HG02759 (cell line): Measurements from ENCODE around the gene NOP16.
A peak's percentile ranks its signal among the peaks of the same experiment; 100 is the strongest.

Source experiments
- ATAC-seq: cut with Tn5 transposase; IDR thresholded peaks from one replicate; pipeline ENCODE4 v1.9.1; 2021; ENCODE audit warnings: mild to moderate bottlenecking, moderate library complexity; ENCODE audit not compliant: unreplicated experiment

The NOP16 gene

DNA sequence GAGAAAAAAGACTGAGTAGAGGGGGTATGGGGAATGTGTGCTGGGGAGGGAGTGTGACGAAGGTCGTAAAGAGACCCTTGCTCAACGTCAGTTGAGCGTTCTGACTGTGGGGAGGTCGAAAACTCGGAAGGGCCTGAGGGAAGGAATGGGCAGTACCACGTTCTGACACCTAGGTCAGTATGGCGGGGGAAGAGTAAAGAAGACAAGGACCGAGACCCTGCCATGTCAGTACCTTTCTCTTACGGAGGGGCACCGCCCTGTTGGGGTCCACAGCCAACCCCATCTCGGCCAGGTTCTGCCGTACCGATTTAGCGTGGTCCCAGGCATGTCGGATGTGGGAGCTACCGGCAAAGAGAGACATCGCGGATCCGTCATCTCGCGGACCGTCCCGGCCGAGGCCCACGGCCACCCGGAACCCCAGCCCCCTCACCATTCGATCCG lies 375 bp downstream of the NOP16 start:
- peak; percentile 3 for ATAC-seq

DNA sequence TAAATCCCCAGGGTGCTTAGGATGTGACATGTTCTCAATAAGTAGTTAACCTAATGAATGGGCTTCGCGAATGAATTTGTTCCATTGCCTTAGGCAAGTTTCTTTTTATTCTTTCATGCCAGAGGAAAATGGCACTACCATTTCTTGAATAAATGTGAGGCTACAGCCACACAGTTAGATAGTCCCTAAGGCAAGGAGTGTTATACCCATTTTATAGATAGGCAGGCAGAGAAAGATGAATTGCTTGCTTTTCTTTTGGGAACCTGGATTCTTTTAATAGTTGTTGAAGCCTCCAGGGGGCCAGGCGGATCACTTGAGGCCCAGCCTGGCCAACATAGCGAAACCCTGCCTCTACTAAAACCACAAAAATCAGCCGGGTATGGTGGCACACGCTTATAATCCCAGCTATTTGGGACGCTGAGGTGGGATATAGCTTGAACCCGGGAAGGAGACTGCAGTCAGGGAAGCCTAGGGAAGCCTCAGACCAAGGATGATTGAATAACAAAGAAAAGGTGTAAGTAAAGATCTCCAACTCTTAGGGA lies 943 bp downstream of the NOP16 start:
- no peak for ATAC-seq

DNA sequence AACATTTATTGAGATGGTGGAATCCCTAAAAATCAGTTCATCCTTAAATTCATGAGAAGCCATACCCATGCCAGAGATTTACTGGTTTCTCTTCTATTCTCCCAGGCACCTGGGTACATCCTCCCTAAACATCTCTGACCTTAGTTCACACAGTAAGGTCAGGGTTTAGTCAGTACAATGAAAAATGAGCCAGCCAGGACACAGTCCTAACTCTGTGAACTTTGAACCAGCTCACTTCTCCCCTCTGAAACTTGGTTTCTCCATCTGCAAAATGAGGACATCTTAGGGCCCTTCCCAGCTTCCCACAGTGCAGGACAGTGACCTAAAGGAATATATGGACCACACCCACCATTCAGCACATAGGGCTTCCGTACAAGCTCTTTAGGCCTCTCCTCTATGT lies 1.9 kb downstream of the NOP16 start:
- ATAC-seq = no peak

DNA sequence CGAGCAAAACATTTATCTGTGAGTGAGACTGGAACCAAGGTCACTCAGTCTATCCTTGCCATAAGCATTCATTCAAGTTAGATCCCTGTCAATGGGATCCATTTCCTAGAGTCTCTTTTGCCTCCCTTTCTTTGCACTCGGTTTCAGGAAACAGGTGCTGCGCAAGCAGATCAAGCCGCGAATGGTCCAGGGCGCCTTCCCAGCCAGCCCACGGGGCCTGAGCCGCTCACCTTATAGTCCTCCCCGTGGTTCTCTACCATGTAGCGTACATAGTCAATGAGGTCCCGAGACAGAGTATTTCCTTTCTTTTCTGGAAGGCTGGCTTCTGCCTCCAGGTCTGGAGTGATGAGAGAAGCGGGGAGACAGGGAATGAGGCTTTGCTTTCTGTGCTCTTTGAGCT lies 3.4 kb downstream of the NOP16 start:
- no peak for ATAC-seq

DNA sequence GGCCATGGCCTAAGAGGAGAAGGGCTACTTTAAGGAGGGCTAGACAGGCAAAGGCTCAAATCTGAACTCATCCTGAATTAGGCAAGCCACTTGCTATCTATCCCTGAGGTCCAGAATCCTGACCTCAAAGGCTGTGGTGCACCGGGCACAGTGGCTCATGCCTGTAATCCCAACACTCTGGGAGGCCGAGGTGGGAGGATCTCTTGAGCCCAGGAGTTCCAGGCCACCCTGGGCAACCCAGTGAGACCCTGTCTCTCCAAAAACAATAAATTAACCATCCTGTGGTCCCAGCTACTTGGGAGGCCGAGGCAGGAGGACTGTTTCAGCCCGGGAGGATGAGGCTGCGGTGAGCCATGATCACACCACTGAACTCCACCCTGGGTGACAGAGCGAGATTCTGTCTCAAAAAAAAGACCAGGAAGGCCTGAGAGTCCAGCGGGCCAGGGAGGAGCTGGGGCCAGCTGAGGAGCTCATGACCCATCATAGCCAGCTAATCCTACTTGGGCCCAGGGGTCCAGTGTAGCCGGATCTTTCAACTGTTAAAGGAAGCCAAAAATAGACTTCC lies 4.0 kb downstream of the NOP16 start:
- no peak for ATAC-seq

DNA sequence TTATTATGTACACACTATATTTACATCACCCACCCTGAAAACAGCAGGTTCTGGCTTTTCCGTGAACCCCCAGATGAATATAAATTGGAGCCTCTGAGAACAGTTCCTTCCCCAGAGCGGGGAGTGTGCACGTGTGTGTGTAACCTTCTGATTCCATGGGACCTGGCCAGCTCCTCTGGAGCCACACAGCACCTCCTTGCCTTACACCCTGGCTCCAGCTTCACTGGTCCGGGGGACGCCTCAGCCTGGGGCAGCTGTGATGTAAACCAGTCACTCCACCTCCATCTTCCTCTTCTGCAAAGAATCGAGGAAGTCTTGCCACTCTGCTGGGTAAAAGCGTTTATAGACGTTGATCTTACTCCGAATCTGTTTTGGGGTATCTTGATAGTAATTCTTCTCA lies 4.4 kb downstream of the NOP16 start:
- no peak for ATAC-seq

DNA sequence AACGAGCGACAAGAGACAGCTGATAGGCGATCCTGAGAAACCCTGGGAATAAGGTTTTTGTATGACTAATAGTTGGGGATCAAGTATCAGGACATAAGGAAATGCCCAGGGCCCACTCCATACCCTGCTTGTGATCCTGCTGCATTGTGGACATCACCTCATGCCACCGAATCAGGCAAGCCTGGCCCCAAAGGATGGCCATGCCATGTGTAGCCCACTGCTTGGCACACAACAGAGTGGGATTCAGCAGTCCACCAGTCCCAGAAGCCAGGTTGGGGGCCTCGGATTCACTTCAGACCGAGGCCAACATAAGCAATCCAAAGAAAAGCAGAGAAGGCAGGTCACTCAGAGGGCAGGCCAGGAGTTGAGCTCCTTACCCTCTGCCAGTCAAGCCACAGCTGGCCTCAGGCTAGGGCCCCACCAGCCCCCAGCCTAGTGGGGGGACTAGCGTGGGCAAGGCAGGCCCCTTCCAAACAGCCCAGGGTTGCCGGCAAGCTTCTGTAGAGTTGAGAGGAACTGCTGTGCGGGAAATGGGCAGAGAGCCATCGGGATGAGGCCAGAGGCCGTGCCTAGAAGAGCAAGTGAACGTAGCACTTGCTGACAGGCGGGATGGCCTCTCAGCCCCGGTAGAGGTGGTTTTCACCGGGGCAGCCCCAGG lies 5.0 kb downstream of the NOP16 start:
- ATAC-seq = no peak

DNA sequence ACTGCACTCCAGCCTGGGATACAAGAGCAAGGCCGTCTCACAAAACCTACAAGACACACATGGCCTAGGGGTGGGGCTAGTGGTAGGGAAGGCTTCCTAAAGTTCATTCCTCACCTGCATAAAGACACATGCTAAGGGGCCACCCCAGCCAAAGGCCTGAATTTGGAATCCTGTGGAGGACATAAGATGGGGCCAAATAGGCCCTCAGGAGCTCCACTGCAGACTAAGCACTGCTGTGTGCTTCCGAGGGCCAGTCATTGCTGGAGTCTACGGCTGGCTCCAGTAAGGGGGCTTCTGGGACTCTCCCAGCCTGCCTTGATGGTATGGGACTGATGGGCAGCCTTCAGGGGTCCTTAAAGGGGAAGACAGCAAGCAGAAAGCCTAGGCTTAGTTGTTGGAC lies 5.7 kb downstream of the NOP16 start:
- ATAC-seq = no peak

DNA sequence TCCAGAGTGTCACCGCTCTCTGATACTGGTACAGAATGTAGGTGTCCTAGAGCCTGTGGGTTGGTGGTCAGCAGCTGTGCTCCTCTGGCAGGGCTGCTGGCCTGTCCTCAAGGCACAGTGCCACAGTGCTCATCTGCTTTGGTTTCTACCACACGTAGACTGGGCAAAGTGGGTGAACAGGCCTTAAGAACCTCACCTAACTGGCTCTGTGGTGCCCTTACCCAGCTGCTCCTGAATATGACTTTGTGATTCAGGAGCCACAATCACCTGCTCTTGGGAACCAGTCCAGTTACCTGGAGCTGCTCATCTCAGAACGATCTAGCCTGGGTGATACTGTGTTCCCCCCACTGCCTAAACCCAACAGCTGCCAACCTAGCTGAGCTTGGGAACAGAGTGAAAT lies 6.4 kb downstream of the NOP16 start:
- ATAC-seq = no peak

DNA sequence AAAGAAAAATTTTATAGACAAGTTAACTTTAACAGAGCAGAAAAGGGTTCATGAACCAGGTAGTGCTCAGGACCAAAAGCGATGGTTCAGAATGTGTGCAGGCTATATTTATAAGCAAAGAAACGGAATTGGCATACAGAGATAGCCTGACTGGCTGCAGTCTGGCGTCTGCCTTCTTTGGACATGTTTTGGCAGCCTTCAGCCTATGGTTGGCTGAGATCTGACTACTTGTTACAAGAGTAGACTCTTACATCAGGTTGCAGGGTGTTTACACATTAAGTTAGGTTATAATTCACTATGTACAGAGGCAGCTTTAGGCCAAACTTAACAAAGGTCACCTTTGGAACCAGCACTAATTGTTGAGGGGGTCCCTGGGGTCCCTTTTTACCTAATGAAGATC lies 7.0 kb downstream of the NOP16 start:
- ATAC-seq = no peak

DNA sequence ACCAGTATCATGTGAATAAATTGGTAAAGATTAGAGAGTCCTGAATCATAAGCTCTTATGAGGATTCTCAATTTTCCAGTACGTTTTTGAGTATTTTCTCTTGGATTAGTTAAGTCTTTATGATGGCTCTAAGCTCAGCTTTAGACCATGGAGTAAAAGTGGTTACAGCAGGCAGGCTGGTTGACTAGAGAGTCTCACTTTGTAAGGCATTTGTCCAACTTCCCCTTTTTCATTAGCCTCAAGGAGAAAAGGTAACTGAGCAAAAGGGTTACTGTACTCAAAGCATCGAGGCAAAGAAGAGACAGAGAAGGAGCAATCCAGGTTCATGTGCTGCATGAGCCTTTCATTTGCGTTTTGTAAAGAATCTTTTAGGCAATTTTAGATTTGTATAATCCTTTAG lies 8.5 kb downstream of the NOP16 start:
- no peak for ATAC-seq

DNA sequence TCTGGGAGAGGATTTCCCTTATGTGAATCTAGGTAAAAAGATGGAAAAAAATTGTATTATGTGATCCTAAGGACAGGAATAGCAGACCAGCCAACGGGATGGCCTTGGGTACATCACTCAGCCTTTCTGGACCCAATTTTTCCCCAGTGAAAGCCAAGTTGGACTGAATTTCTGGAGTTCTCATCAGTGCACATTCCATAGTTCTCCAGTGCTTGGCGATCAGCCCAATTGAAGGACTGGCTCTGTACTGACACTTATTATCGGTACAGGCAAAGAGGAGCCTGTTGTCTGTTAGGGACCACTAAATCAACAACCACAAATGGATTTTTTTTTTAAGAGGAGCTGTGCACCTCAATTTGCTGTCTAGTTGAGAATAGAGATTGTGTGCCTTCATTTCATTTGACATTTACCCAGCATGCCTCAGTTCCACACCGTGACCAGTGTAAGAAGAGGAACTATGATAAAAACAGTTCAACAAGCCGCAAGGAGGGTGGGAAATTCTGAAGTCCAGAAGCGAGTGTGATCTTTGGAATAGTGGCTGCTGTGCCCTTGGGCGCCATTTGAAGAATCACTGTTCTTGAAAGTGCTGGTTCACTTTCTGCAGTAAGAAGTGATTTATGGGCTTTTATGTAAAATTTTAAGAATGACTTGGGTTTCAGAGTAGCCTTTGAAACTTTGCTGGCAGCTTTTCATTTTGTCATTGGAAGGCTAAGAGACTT lies 15.1 kb downstream of the NOP16 start:
- no peak for ATAC-seq

DNA sequence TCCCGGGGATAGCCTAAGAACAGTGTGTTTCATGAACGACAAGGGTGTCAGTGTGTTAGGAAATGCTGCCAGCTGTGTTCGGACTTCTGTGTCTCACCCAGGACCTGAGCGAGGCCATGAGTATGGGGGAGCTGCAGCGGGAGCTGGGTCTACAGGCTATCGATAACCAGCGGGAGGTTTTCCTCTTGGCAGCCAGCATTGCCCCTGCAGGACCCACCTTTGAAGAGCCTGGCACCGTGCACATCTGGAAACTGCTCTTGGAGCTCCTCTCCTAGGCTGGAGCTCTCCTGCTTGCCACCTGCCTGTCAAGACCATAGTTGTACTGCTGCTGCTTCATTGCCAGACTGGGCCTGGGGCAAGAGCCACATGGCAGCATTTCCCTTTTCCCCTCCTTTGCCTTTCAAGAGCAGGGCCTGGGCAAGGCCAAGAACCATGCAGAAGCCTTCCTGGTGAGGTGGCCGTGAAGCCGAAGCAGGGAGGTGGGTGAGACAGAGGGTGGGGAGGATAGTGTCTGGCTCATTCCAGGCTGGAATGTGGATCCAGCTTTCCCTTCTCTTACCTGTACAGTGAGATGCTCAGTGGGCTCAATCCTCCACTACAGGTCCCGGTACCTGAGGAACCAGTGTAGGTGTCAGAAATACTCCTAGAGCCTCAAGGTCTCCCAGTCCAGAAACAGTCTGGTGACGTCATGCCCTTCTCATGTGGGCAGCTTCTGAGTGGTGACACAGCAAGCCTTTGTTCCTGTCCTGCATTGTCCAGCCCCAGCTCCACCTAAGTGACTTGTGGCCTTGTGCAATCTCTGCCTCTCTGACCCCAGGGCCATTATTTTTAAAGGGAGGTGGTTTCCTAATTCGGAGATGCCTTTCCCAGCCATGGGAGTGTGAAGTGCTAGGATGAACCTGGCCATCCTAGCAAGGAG lies 16.5 kb downstream of the NOP16 start:
- ATAC-seq = no peak

DNA sequence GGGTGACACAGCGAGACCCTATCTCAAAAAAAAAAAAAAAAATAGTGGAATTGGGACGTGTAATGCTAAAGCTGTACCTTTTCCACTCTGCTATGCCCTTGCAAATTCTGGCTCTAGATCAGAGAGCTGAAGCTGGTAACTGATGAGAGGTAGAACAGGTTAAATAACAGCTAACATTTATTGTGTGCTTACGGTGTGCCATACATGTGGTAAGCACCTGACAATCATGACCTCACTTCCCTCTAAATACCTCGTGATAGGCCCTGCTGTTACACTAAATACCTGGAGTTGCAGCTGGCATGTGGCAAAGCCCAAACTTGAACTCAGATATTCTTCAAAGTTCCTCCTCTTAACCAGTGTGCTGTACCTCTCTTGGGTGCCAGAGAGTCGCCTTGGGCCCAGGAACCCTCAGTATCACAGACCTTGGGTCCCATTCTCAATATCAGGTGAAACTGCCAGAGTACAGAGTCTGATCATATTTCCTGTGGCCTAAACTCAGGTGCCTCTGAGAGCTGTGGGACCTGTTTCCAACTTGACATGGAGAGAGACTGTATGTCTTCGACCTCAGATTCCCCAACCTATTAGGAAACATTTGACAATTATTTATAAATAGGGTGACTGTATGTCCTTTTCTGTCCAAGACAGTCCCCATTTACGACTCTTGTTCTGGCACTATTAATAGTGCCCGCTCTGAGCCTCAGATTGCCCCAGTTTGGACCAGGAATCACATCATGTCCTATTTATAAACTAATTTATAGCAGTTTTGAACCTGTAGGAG lies 18.3 kb downstream of the NOP16 start:
- ATAC-seq = no peak

DNA sequence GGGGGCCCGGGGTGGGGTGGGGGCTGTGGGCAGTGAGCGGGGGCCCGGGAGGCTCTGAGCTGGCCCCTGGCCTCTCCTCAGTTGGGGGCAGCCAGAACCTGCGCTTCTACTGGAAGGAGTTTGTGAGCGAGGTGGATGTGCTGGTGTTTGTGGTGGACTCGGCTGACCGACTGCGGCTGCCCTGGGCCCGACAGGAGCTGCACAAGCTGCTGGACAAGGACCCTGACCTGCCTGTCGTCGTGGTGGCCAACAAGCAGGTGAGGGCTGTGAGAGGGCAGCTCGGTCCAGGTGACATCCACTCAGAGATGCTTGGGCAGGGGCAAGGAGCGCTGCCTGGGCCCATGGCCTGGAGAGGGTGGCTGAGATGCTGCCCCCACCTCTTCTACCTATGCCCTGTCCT lies 19.7 kb downstream of the NOP16 start:
- no peak for ATAC-seq

DNA sequence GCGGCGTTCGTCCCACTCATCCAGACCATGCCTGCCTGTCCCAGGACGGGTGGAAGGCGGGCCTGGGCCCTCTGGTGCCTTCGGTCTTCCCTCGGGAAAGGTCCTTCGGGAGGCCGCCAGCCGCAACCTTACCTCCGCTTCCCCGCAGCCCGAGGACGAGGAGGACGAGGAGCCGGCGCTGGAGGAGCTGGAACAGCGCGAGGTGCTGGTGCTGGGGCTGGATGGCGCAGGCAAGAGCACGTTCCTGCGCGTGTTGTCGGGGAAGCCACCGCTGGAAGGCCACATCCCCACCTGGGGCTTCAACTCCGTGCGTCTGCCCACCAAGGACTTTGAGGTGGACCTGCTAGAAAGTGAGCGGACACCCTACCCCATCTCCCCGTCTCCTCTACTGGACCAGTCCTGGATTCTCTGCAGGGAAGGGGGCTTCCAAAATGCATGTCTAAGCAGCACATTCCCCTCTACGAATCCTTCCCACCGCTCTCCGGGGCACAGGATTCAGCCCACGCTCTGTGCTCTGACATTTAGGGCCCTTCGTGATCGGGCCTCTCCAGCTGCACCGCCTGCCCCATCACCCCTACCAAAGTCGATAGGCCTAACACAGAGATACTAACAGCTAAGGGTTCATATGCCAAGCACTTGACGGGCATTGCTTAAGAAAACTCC lies 22.0 kb downstream of the NOP16 start:
- no peak for ATAC-seq

DNA sequence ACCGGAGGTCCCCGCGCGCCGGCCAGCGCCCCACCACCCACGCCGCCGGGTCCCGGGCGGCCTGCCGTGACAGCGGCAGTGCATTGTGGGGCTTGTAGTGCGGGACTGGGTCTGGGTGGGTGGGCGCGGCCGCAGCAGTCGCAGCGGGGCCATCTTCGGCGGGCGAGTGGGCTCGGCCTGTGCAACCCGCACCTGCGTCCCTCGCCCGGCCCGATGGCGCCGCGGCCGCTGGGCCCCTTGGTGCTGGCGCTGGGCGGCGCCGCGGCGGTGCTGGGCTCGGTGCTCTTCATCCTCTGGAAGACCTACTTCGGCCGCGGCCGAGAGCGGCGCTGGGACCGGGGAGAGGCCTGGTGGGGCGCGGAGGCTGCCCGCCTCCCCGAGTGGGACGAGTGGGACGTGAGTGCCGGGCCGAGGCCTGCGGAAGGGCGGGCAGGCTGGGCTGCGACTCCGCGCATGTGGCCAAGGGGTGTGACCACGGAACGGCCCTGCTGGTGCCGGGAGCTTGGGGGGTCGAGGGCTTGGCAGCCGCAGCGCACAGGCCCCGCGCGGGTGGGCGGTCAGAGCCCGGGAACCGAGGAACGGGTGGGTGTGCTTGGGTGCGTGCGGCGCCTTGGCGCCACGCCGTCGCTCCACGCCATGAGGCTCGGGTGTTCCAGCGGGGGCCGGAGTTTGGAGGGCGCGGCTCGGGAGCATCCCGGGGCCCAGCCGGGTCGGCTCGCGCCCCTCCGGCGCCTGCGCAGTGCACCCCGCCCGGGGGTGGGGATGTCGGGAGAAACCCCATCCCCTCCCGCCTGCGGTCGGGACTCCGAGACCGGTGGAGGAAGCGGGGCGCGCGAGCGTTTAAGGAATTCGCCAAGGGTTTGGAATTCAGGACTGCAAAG lies 22.8 kb downstream of the NOP16 start, which contains the start of gene ARL10:
ARL10 (plus strand) TSS at position 137 of the 881 bp plus-strand sequence; CDS start at position 214, 77 bp downstream.
- ATAC-seq = peak; percentile 53

DNA sequence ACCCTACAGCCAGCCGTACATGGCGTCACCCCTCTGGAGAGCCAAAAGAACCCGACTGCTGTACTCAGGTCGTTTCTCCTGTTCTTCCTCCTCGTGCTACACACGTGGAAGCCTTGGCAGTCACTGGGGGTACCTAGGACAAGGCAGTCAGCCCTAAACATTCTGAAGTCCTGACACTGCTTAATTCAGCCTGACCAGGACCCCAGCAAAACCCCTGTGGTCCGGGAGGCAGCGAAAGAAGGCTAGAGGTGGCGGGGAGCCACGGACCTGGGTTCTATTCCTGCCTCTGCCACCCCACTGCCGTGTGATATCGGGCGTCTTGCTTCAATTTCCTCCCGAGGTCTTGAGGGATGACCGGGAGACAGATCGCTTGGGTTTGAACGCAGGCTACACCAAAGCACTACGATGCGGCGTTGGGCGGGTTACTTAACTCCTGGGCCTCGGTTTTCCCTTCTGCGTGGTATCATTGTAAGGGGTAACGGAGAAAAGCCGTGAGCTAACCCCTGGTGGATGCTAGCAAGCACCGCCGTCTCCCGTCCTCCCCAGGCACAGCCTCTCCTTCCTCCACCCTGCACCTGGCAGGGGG lies 23.5 kb downstream of the NOP16 start:
- ATAC-seq = no peak

DNA sequence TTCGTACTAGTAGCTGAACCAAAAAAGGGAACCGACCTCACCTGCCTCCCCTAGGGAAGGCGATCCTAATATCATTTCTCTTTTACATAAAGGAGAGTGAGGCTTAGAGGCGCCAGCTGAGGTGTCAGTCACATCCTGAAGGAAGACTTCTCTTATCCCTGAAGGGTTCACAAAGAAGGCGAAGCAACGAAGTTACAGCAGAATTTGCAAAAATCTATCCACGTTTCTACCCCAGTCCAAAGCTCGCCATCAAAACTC lies 26.2 kb downstream of the NOP16 start:
- peak; percentile 1 for ATAC-seq
